ENCODE results near the gene SPATA31E1.
"Not testable (repeated sequence)": the region's sequence is repeated elsewhere in the genome, so short reads cannot be mapped to it uniquely, and the experiment has no call there.

Gene SPATA31E1

GRCh38 chr9:87886933-87887505 lies 4.3 kb downstream of the SPATA31E1 start:
- DNase-seq = no peak

DNA sequence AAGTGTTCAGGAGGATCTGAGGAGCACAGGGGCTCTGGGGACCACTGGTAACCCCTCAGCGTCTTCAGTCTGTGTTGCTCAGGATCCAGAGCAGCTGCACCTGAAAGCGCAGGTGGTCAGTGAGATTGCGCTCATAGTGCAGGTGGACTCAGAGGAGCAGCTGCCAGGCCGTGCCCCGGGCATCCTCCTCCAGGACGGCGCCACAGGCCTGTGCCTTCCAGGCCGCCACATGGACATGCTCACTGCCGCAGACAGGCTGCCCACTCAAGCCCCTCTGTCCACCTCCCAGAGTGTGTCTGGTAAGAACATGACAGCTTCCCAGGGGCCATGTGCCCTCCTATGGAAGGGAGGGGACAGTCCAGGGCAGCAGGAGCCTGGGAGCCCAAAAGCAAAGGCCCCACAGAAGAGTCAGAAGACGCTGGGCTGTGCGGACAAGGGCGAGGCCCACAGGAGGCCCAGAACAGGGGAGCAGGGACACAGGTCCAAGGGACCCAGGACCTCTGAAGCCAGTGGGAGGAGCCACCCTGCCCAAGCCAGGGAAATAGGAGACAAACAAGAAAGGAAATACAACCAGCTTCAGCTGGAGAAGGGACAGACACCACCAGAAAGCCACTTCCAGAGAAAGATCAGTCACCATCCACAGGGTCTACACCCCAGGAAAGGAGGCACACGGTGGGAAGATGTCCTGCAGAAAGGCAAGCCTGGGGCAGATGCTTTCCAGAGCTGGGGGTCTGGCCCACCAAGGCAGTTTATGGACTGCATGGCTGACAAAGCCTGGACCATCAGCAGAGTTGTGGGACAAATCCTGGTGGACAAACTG lies 5.2 kb downstream of the SPATA31E1 start:
- DNase-seq = no peak

DNA sequence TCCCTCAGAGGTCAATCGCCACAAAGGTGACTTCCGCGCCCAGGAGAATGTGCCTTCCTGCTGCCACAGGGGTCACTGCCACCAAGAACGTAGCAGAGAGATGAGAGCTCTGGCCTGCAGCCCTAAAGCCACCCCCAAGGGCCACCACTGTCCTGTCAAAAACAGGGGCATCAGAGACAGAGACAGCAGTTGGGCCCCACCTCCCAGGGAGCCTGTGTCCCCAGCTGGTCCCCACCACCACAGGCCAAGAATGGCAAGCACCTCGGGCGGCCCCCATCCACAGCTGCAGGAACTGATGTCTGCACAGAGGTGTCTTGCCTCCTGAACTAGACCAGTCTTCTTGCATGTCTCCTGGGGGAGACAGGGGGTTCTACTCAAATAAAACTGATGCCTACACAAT lies 5.8 kb downstream of the SPATA31E1 start:
- no peak for DNase-seq

GRCh38 chr9:87889065-87889881 lies 6.6 kb downstream of the SPATA31E1 start:
- no peak for DNase-seq

DNA sequence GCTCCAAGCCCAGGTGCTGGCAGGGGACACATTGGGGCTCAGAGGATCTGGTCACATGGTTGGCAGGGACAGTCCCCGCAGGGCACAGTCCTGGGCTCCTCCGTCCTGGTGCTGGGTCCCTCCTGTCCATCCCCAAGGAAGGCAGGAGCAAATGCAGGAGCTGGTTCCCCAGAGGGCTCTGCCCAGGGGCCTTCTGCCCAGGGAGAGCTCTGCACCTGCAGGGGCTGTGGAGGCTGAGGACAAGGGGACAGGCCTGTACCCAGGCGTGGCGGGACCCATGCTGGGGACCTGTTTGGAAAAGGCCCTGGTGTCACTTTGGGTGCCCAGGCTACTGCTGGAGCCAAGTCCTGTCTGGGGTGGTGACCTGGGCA lies 7.2 kb downstream of the SPATA31E1 start:
- no peak for DNase-seq

- no peak for DNase-seq
Measured at GRCh38 chr9:87890837-87891236, 8.2 kb downstream of the SPATA31E1 start.

DNA sequence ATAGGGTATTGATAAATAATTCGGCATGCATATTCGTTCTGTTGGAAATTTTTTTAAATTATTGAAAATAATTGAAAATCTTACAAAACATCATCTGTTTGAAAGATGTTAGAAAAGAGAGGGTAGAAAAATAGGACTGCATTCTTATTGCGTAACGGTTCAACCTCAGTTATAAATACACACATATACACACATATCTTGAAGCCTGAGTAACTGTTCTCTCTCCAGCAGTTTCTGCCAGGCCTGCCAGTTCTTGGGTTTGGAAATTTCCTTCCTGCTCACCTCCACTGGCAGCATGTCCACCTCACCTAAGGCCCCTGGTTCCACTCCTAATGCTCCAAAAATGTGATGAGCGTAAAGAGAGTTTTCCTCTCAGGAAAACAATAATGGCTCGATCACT lies 9.1 kb downstream of the SPATA31E1 start:
- no peak for DNase-seq

GRCh38 chr9:87892956-87893355 lies 10.3 kb downstream of the SPATA31E1 start:
- no peak for DNase-seq

- no peak for DNase-seq
Measured at GRCh38 chr9:87894998-87895625, 12.4 kb downstream of the SPATA31E1 start.

GRCh38 chr9:87896891-87897290 lies 14.2 kb downstream of the SPATA31E1 start:
- DNase-seq = no peak

DNA sequence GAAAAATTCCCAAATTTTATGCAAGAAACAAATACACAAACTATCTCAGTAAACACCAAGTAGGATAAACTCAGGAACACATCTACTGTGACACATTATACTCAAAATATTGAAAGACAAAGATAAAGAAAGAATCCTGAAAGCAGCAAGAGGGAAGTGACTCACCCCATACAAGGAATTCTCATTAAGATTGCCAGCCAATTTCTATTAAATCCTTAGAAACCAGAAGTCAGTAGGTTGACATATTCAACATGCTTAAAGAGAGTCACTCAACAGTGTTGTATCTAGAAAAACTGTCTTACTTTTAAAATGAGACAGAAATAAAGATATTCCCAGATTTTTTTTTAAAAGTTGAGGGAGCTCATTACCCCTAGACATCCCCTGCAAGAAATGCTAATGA lies 15.5 kb downstream of the SPATA31E1 start:
- DNase-seq = no peak

DNA sequence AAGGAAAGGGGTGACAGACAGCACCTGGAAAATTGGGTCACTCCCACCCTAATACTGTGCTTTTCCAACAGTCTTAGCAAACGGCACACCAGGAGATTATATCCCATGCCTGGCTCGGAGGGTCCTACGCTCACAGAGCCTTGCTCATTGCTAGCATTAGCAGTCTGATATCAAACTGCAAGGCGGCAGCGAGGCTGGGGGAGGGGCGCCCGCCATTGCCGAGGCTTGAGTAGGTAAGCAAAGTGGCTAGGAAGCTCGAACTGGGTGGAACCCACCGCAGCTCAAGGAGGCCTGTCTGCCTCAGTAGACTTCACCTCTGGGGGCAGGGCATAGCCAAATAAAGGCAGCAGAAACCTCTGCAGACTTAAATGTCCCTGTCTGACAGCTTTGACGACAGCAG lies 19.7 kb downstream of the SPATA31E1 start:
- DNase-seq = not testable (repeated sequence)

- no peak for DNase-seq
Measured at GRCh38 chr9:87909310-87910041, 26.8 kb downstream of the SPATA31E1 start.

DNA sequence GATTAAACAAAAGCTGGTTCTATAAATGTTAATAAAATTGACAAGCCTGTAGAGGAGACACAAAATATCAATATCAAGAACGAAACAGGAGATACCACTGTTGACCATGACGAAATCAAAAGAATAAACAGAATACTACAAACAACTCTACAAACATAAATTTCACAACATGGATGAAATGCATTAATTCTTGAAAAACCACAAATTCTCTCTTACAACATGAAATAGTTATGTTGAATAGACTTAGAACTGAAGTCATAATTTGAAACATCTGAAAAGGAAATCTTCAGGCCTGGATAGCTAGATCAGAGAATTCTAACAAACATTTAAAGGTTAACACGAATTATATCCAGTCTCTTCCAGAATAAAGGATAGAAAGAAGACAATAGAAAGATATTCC lies 28.1 kb downstream of the SPATA31E1 start:
- DNase-seq = no peak

- DNase-seq = not testable (repeated sequence)
Measured at GRCh38 chr9:87917662-87918061, 35.0 kb downstream of the SPATA31E1 start, which contains the start of gene SPATA31C1. SPATA31C1 (plus strand) TSS chr9:87917962.

- DNase-seq = not testable (repeated sequence)
Measured at GRCh38 chr9:87919013-87919412, 36.3 kb downstream of the SPATA31E1 start.

GRCh38 chr9:87921561-87921960 lies 38.9 kb downstream of the SPATA31E1 start:
- not testable (repeated sequence) for DNase-seq

GRCh38 chr9:87923012-87923411 lies 40.3 kb downstream of the SPATA31E1 start:
- DNase-seq = not testable (repeated sequence)

- DNase-seq = not testable (repeated sequence)
Measured at GRCh38 chr9:87924851-87925250, 42.2 kb downstream of the SPATA31E1 start.

DNA sequence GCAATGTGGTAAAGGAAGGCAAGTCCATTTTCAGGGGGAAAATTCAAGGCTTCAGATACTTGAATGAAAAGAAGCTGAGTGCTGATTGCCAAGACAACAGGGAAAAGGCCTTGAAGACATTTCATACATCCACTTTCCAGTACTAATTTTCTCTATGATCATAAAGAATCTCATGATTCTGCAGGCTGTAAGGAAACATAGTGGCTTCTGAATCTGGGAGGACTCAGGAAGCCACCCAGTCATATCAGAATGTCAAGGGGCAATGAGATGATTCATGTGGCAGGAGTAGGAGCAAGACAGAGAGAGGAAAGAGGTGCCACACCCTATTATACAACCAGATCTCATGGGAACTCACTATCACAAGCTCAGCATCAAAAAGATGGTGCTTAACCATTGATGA lies 46.5 kb downstream of the SPATA31E1 start:
- DNase-seq = not testable (repeated sequence)

GRCh38 chr9:87934444-87934843 lies 51.8 kb downstream of the SPATA31E1 start:
- not testable (repeated sequence) for DNase-seq

DNA sequence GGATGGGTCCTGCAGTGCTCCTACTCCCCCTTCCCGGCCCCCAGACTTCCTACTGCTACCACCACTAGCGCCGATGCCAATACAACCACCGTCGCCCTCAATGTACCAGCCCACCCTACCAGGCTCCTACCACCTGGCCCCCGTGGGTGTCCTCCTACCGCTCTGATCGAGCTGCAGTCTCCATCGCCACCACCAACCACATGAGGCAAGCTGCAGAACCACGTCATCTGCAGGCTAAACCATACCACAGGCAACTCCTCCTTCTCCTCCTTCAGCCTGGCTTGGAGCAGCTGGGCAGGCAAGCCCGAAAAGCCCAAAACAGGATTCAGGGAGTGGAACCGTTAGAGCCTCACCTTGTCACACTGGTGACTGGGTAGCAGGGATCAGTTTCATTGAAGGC lies 54.7 kb downstream of the SPATA31E1 start:
- DNase-seq = not testable (repeated sequence)

All from stimulated activated naive CD4-positive, alpha-beta T cell treated with Interleukin-2 at 50 U/mL for 16 hours (primary cell).